Measurements from ENCODE around the gene C17orf75.

DNA sequence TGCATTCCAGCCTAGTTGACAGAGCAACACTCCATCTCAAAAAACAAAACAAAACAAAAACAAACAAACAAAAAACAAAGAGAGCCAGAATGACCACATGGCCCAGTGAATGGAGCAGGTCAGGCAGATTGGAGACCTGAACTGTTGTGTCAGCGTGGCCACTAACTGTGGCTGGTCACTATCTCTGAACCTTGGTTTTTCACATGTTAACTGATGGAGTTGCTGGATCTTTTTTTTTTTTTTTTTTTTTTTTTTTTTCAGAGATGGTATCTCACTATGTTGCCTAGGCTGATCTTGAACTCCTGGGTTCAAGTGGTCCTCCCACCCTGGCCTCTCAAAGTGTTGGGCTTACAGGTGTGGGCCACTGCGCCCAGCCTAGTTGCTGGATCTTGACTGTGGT is 44.5 kb downstream of the C17orf75 start:
- TF ChIP-seq, protein P1, sequence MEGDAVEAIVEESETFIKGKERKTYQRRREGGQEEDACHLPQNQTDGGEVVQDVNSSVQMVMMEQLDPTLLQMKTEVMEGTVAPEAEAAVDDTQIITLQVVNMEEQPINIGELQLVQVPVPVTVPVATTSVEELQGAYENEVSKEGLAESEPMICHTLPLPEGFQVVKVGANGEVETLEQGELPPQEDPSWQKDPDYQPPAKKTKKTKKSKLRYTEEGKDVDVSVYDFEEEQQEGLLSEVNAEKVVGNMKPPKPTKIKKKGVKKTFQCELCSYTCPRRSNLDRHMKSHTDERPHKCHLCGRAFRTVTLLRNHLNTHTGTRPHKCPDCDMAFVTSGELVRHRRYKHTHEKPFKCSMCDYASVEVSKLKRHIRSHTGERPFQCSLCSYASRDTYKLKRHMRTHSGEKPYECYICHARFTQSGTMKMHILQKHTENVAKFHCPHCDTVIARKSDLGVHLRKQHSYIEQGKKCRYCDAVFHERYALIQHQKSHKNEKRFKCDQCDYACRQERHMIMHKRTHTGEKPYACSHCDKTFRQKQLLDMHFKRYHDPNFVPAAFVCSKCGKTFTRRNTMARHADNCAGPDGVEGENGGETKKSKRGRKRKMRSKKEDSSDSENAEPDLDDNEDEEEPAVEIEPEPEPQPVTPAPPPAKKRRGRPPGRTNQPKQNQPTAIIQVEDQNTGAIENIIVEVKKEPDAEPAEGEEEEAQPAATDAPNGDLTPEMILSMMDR (IDR thresholded peaks at IDR 0.05; ENCODE audit: insufficient read depth, low read length, poor library complexity, severe bottlenecking) = no peak
- TF ChIP-seq EZH2phosphoT487 (conservative IDR thresholded peaks at IDR 0.05; ENCODE audit: low read length) = no peak

Data from SU-DHL-6 (cell line).